ENCODE results near the gene NRG3.

Gene NRG3

DNA sequence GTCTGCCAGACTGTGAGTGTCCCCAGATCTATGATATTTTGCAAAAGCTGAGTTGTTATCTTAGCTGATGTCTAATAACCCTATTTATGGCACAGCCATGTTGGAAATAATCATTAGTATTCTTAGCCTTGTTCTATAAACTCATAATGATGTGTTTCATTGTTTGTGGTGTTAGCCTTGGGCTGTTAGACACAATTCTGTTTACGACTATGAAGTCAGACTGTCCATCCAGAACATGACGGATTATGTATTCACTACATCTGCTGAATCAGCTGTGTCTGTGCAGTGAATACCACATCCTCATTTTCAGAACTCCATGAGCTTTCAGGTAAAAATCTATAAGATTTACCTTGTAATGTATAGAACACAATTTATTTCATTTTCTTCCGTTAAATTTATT lies 577.1 kb downstream of the NRG3 start:
- no peak overlapping the region for H3K4me3 Mint-ChIP-seq
- no peaks in the 10 kb centered on the region for H3K27me3 Mint-ChIP-seq
- H3K27ac Mint-ChIP-seq = no peak overlapping the region
- no peaks in the 10 kb centered on the region for H3K4me1 Mint-ChIP-seq (ENCODE audit: low read depth)
- no peak for DNase-seq
- H3K9me3 Mint-ChIP-seq = peaks cover 6% of the 10 kb centered on the region
- H3K36me3 Mint-ChIP-seq (ENCODE audit: low read depth) = no peaks in the 10 kb centered on the region

- no peak overlapping the region for H3K27ac Mint-ChIP-seq
- peaks cover 4% of the 10 kb centered on the region for H3K9me3 Mint-ChIP-seq
- H3K27me3 Mint-ChIP-seq = no peaks in the 10 kb centered on the region
- H3K4me3 Mint-ChIP-seq = no peak overlapping the region
- no peak for DNase-seq
- H3K4me1 Mint-ChIP-seq (ENCODE audit: low read depth) = no peaks in the 10 kb centered on the region
- no peaks in the 10 kb centered on the region for H3K36me3 Mint-ChIP-seq (ENCODE audit: low read depth)
Observed at GRCh38 chr10:82452676-82453075, 577.7 kb downstream of the NRG3 start.

DNA sequence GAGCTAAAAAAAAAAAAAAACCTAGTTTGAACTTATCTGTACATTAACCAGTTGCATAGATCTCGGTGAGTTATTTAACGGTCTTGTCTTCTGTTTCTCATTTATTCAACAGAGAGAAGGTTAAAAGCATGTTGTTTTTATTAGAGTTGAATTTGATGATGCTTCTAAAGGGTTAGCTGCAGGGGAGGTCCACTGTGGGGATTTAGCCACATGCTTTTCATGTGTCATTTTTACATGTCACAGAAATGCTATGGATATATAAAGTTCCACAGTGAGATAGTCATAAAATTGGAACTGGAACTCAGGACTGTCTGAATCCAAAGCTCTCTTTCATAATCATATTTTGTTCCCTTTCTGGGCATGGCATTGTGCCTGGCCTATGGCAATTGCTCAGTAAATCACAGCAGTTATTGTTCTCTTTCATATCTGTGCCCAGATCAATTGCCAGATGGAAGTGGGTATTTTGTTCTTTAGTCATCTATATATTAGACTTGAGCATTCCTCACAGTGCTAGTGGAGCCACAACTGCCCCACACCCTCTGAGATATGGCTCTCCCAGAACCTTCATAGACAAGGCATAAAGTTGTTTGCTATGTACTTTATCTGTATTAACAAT lies 578.8 kb downstream of the NRG3 start:
- no peak for DNase-seq
- Mint-ChIP-seq H3K4me1 (ENCODE audit: low read depth) (no peaks in the 10 kb centered on the region), H3K4me3 (no peak overlapping the region), H3K9me3 (peaks cover 6% of the 10 kb centered on the region), H3K27me3 (no peaks in the 10 kb centered on the region), H3K27ac (no peak overlapping the region), H3K36me3 (ENCODE audit: low read depth) (no peaks in the 10 kb centered on the region)

- Mint-ChIP-seq H3K4me3 (no peak overlapping the region), H3K27ac (no peak overlapping the region), H3K4me1 (ENCODE audit: low read depth) (no peaks in the 10 kb centered on the region), H3K27me3 (no peaks in the 10 kb centered on the region), H3K36me3 (ENCODE audit: low read depth) (no peaks in the 10 kb centered on the region), H3K9me3 (peaks cover 19% of the 10 kb centered on the region)
- DNase-seq = no peak
Observed at GRCh38 chr10:82462910-82463551, 588.0 kb downstream of the NRG3 start.

DNA sequence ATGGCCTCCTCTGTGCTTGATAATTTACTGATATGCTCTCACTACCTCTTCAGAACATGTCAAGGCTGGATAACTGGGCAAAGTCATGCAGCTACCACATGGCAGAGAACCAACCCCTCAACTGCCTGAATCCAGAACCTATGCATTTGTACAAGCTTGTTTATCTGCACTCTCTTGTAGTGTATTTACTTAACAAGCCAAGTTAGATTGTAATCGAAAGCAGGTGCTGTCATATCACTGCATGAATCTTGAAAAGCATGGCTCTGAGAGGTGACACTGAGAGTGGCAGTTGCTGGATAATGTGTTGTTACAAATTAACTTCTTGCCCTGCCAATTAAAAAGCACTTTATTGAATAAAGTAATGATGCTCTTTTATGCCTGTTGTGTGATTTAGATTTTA lies 588.6 kb downstream of the NRG3 start:
- no peak for DNase-seq
- no peaks in the 10 kb centered on the region for H3K4me1 Mint-ChIP-seq (ENCODE audit: low read depth)
- H3K4me3 Mint-ChIP-seq = no peak overlapping the region
- H3K36me3 Mint-ChIP-seq (ENCODE audit: low read depth) = no peaks in the 10 kb centered on the region
- H3K27me3 Mint-ChIP-seq = no peaks in the 10 kb centered on the region
- H3K27ac Mint-ChIP-seq = no peak overlapping the region
- peaks cover 17% of the 10 kb centered on the region for H3K9me3 Mint-ChIP-seq

DNA sequence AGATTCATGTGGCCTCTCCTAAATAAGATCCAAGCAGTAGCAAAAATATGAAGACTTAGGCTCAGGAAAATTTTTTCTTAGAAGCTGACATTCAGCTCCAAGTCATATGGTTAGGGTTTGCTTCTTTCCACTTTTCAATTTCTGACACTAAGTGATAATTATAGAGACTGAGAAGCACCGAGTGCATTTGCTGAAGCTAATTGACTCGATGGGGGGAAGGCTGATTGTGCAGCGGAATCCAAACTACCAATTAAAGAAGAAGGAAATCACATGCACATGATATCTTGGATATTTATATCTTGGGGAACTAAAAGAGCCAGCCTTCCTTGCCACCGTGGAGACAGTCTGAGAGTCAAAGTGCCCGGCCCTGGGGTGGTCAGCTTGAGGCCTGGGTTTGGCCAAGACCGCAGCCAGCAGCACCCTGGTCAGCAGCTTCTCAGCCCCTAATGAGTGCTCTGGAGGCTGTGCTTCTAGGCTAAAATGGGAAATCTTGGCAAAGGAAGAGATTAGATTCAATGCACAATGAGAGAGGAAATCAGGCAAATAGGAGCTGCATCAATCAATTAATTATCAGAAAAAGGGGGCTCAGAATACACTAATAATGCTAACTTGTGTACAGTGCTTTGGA lies 589.3 kb downstream of the NRG3 start:
- Mint-ChIP-seq H3K4me1 (ENCODE audit: low read depth) (no peaks in the 10 kb centered on the region), H3K36me3 (ENCODE audit: low read depth) (no peaks in the 10 kb centered on the region), H3K27ac (no peak overlapping the region), H3K27me3 (no peaks in the 10 kb centered on the region), H3K9me3 (peaks cover 14% of the 10 kb centered on the region), H3K4me3 (no peak overlapping the region)
- DNase-seq = no peak

DNA sequence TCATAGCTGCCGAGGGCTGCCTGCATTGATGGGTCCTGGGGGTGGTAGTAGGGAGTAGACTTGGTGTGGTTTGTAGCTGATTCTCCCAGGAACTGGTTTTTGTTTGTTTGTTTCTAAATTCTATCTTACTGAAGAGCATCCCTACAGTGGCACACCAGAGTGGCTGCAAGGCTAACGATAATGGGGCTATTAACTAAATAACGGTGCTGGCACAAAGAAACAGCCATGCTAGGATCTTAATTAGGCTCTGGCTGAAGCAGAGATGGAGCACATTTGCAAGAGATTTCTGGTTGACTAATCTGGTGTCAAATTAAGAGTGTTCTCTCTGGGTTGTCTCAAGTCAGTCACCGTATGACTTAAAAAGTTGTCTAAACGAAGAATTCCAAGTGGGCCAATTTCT lies 590.0 kb downstream of the NRG3 start:
- Mint-ChIP-seq H3K36me3 (ENCODE audit: low read depth) (no peaks in the 10 kb centered on the region), H3K27me3 (no peaks in the 10 kb centered on the region), H3K4me1 (ENCODE audit: low read depth) (no peaks in the 10 kb centered on the region), H3K4me3 (no peak overlapping the region), H3K9me3 (peaks cover 12% of the 10 kb centered on the region), H3K27ac (no peak overlapping the region)
- DNase-seq = no peak

DNA sequence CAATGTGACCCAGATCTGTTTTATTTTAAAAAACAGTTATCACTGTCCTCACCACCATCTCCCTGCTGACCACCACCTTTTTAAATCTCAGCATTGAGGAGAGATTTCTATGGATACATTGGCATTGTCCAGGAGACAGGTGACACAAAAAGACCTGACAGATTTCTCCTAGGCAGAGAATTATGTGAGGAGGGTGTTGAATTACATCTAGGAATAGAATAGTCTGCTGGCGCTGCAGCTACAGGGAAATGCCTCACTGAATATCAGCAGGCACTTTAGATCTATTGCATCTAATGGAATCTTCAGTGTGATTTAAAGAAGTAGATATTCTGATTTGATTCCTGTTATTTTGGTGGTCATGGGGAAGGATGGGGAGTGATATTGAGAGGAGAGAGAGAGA lies 593.5 kb downstream of the NRG3 start:
- Mint-ChIP-seq H3K4me1 (ENCODE audit: low read depth) (no peaks in the 10 kb centered on the region), H3K27ac (no peak overlapping the region), H3K9me3 (peaks cover 2% of the 10 kb centered on the region), H3K4me3 (no peak overlapping the region), H3K36me3 (ENCODE audit: low read depth) (no peaks in the 10 kb centered on the region), H3K27me3 (no peaks in the 10 kb centered on the region)
- no peak for DNase-seq

DNA sequence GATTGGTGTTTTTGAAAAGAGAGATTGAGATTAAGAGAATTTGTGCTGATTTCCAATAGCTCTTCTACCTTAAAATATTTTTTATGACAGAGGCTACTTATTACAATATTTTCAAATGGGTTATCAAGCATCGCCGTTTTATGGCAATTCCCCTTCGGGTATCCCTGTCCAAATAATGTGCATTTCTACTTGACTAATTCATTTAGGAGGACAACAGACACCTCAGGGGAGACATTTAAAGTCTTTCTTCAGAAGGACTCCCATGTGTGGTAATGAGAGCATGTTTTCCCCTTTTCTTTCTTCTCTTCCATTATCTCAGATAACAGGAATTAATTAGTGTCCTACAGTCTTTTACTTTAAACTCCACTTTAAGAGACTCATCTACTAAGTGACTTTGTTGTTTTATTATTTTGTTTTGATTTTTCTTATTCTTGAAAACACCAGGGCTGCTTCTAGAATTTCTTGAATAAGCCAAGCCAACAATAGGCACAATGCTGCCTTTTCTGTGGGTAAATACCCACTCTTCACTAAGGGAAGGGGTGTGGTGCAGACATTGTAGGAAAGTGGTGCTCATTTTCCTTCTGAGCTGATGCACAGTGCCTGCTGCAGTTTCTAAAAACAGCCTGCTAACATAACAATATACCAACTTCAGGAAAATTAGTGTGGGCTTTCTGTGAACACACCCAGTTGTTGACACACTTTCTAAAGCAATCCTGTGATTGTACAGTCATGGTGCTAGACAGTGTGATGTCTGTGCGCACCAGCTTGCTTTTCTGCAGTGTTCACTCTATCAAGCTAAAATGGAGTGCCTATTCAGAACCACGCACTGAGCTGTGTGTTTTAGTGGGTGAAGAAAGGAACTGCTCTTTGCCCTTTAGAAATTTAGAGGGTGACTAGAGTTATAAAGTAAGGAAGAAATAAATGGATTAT lies 597.7 kb downstream of the NRG3 start:
- DNase-seq = no peak
- Mint-ChIP-seq H3K36me3 (ENCODE audit: low read depth) (no peaks in the 10 kb centered on the region), H3K27me3 (no peaks in the 10 kb centered on the region), H3K27ac (no peak overlapping the region), H3K4me1 (ENCODE audit: low read depth) (no peaks in the 10 kb centered on the region), H3K9me3 (peaks cover 6% of the 10 kb centered on the region), H3K4me3 (no peak overlapping the region)

GRCh38 chr10:82477776-82478175 lies 602.8 kb downstream of the NRG3 start:
- DNase-seq = no peak
- no peak overlapping the region for H3K27ac Mint-ChIP-seq
- no peaks in the 10 kb centered on the region for H3K4me1 Mint-ChIP-seq (ENCODE audit: low read depth)
- H3K27me3 Mint-ChIP-seq = no peaks in the 10 kb centered on the region
- no peaks in the 10 kb centered on the region for H3K36me3 Mint-ChIP-seq (ENCODE audit: low read depth)
- peaks cover 11% of the 10 kb centered on the region for H3K9me3 Mint-ChIP-seq
- H3K4me3 Mint-ChIP-seq = no peak overlapping the region

GRCh38 chr10:82492647-82493046 lies 617.7 kb downstream of the NRG3 start:
- DNase-seq = no peak
- Mint-ChIP-seq H3K36me3 (ENCODE audit: low read depth) (no peaks in the 10 kb centered on the region), H3K27me3 (no peaks in the 10 kb centered on the region), H3K4me1 (ENCODE audit: low read depth) (no peaks in the 10 kb centered on the region), H3K9me3 (peaks cover 15% of the 10 kb centered on the region), H3K4me3 (no peak overlapping the region), H3K27ac (no peak overlapping the region)

GRCh38 chr10:82496114-82496513 lies 621.1 kb downstream of the NRG3 start:
- no peaks in the 10 kb centered on the region for H3K36me3 Mint-ChIP-seq (ENCODE audit: low read depth)

DNA sequence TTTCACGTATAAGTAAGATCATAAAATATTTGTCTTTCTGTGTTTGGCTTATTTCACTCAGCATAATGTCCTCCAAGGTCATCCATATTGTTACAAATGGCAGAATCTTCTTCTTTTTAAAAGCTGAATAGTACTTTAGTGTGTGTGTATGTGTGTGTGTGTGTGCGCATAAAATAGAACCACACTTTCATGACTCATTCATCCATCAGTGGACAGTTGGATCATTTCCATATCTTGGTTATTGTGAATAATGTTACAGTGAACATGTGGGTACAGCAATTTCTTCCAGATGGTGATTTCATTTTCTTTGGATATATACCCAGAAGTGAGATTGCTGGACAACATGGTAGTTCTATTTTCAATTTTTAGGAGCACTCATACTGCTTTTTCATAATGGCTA lies 622.4 kb downstream of the NRG3 start:
- Mint-ChIP-seq H3K27ac (no peak overlapping the region), H3K27me3 (no peaks in the 10 kb centered on the region), H3K4me1 (ENCODE audit: low read depth) (no peaks in the 10 kb centered on the region), H3K9me3 (peaks cover 12% of the 10 kb centered on the region), H3K36me3 (ENCODE audit: low read depth) (no peaks in the 10 kb centered on the region), H3K4me3 (no peak overlapping the region)
- no peak for DNase-seq

More at GRCh38 chr10:82496114-82496513, 621.1 kb downstream of the NRG3 start:
- Mint-ChIP-seq H3K27me3 (no peaks in the 10 kb centered on the region), H3K4me3 (no peak overlapping the region), H3K9me3 (peaks cover 12% of the 10 kb centered on the region), H3K4me1 (ENCODE audit: low read depth) (no peaks in the 10 kb centered on the region), H3K27ac (no peak overlapping the region)
- DNase-seq = no peak

- Mint-ChIP-seq H3K4me3 (no peak overlapping the region), H3K27ac (no peak overlapping the region), H3K36me3 (ENCODE audit: low read depth) (no peaks in the 10 kb centered on the region), H3K9me3 (peaks cover 10% of the 10 kb centered on the region), H3K4me1 (ENCODE audit: low read depth) (no peaks in the 10 kb centered on the region), H3K27me3 (no peaks in the 10 kb centered on the region)
- no peak for DNase-seq
Observed at GRCh38 chr10:82498976-82499375, 624.0 kb downstream of the NRG3 start.
